Hepatocyte (in vitro differentiated cells): ENCODE measurements around the gene PANK3. TPM values are rescaled to one million over a fixed set of nuclear protein-coding genes. Genes with fewer than 3 reads are reported as not detected.

Experiments
- DNase-seq: peaks from one replicate; pipeline ENCODE4 v3.0.0-alpha.2; 2016; ENCODE audit warnings: low spot score
- H2AFZ ChIP-seq: fragments of 200-600 bp; sonication (generic); 2 replicates; pipeline ENCODE4 v1.6.0; 2016; ENCODE audit warnings: antibody characterized with exemption, mild to moderate bottlenecking
- H3K27ac ChIP-seq: fragments of 200-600 bp; sonication (generic); 2 replicates; pipeline ENCODE4 v1.5.1; 2016; ENCODE audit warnings: mild to moderate bottlenecking
- H3K27me3 ChIP-seq: fragments of 200-600 bp; sonication (generic); 2 replicates; pipeline ENCODE4 v1.6.1; 2016
- H3K36me3 ChIP-seq: fragments of 200-600 bp; sonication (generic); replicated peaks from 2 replicates; pipeline ENCODE4 v1.5.1; 2016; ENCODE audit warnings: low read depth; ENCODE audit not compliant: insufficient read depth
- H3K4me1 ChIP-seq: fragments of 200-600 bp; sonication (generic); 2 replicates; pipeline ENCODE4 v1.5.1; 2016; ENCODE audit warnings: mild to moderate bottlenecking, moderate library complexity; ENCODE audit not compliant: insufficient read depth
- H3K4me2 ChIP-seq: fragments of 200-600 bp; sonication (generic); 2 replicates; pipeline ENCODE4 v1.6.0; 2016
- H3K4me3 ChIP-seq: fragments of 200-600 bp; sonication (generic); 2 replicates; pipeline ENCODE4 v1.5.1; 2016; ENCODE audit warnings: mild to moderate bottlenecking
- H3K79me2 ChIP-seq: fragments of 200-600 bp; sonication (generic); 2 replicates; pipeline ENCODE4 v1.6.0; 2017; ENCODE audit warnings: mild to moderate bottlenecking
- H3K9me2 ChIP-seq: fragments of 200-600 bp; sonication (generic); replicated peaks from 2 replicates; pipeline ENCODE4 v1.6.0; 2017; ENCODE audit warnings: mild to moderate bottlenecking; ENCODE audit not compliant: insufficient read depth
- H3K9me3 ChIP-seq: fragments of 200-600 bp; sonication (generic); 2 replicates; pipeline ENCODE4 v1.5.1; 2016; ENCODE audit warnings: low read depth, mild to moderate bottlenecking
- H4K20me1 ChIP-seq: fragments of 200-600 bp; sonication (generic); 2 replicates; pipeline ENCODE4 v1.6.0; 2016; ENCODE audit warnings: mild to moderate bottlenecking; ENCODE audit not compliant: insufficient read depth, poor library complexity, severe bottlenecking
- CTCF ChIP-seq: fragments of 200-600 bp; sonication (generic); IDR thresholded peaks from 2 replicates; pipeline ENCODE4 v1.5.1; 2016; ENCODE audit warnings: antibody characterized with exemption, mild to moderate bottlenecking; ENCODE audit not compliant: poor library complexity
- EZH2 ChIP-seq: fragments of 200-600 bp; sonication (generic); IDR thresholded peaks from 2 replicates; pipeline ENCODE4 v1.6.1; 2016; ENCODE audit warnings: antibody characterized with exemption, mild to moderate bottlenecking, borderline replicate concordance
- EZH2phosphoT487 ChIP-seq: fragments of 200-600 bp; sonication (generic); IDR thresholded peaks from one replicate; pipeline ENCODE4 v1.6.1; 2018; ENCODE audit warnings: antibody characterized with exemption, mild to moderate bottlenecking, low read depth, moderate library complexity; ENCODE audit not compliant: unreplicated experiment, severe bottlenecking
- WGBS: methylation state at CpG from one replicate; pipeline ENCODE4 v1.1.6; 2016; ENCODE audit warnings: low lambda C conversion rate; ENCODE audit errors: missing lambda C conversion rate; 5-methylcytosine and 5-hydroxymethylcytosine counted together
- polyA plus RNA-seq: library from polyadenylated mRNA; unstranded; fragments of >200 nt; fragmentation: Nextera tagmentation; extraction: Ambion mirVana; gene quantifications from 2 replicates; pipeline ENCODE4 v1.2.1, GENCODE V29; 2016
- total RNA-seq: library from RNA; depleted of rRNA; stranded (reverse); fragments of >200 nt; gene quantifications from 2 replicates; pipeline ENCODE4 v1.2.3, GENCODE V29; 2014

The PANK3 gene
- total and polyA plus RNA-seq, 2 experiments from 2014 or later: 25.8 to 104 TPM

DNA sequence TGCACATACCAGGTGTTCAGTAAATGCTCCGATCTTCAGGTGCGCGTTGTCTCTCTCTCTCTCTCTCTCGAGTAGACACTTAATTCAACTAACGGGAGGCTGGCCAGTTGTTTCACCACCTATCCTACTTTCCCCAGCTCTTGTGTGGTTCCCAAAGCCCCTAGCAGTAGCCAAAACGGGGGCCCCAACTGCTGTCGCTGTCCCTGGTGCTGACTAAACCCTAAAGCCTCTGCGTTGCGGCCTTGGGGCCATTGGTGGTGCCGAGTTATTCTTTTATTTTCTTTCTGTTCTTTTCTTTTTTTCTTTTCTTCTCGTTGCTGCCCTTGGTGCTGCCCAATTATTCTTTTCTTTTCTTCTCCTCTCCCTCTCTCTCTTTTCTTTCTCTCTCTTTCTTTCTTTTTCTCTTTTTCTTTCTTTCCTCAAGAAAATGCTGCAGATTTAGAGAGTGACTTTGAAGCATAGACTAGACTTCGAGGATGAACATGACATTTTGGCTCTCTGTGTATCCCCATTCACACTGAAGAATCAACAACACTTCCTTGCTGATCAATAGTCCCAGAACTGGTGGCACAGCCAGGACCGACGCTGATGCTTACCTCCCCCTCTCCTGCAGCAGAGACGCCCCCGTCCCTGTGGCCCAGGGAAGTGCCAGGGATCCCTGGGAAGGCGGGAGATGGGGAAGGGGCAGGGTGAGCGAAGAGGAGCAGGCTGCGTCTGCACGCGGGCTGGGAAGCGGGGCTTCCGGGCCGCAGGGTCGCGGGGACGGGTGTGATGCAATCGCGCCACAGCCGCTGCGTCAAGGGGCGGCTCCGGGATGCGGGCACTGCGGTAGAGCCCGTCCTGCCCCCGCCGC is 50.4 kb downstream of the PANK3 start, which contains the start of gene FBLL1:
FBLL1 (plus strand) TSS at position 785 of the 853 bp plus-strand sequence. CDS start 200 bp downstream, outside the sequence.
- H3K27me3 ChIP-seq: peaks cover 19% of the 10 kb centered on the region
- no peaks in the 10 kb centered on the region for H3K4me1 ChIP-seq
- peak within 1 kb of the TSS; percentile 60 for H2AFZ ChIP-seq
- H3K79me2 ChIP-seq: no peaks in the 10 kb centered on the region
- H3K9me3 ChIP-seq: no peaks in the 10 kb centered on the region
- H4K20me1 ChIP-seq: no peaks in the 10 kb centered on the region
- TF ChIP-seq EZH2: no peak
- H3K27ac ChIP-seq: no peak within 1 kb of the TSS
- 24% methylated on average over 22 of the region's 38 CpGs for WGBS
- no peaks in the 10 kb centered on the region for H3K9me2 ChIP-seq
- H3K4me3 ChIP-seq: peak within 1 kb of the TSS; percentile 39
- peak; percentile 60 for DNase-seq
- H3K36me3 ChIP-seq: no peaks in the 10 kb centered on the region
- peak within 1 kb of the TSS; percentile 91 for H3K4me2 ChIP-seq

DNA sequence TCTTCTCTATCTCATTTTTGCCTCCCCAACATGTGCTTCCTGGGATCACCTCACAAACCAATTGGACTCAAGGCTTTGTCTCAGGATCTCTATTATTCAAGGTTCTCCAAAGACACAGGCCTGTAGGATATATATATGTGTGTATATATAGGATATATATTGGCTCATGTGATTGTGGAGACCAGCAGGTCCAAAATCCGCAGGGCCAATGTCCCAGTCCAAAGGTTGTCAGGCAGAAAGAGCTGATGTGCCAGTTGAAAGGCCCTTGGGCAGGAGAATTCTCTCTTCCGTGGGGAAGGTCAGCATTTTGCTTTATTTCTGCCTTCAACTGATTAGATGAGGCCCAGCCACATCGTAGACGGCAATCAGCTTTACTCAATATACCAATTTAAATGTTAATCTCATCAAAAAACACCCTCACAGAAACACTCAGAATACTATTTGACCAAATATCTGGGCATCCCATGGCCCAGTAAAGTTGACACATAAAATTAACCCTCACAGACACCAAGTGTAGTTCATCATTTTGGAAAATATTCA is 51.3 kb downstream of the PANK3 start:
- no peak for DNase-seq
- Histone ChIP-seq H3K79me2 (no peaks in the 10 kb centered on the region), H3K27me3 (peaks cover 19% of the 10 kb centered on the region), H3K9me3 (no peaks in the 10 kb centered on the region), H3K27ac (no peak overlapping the region), H3K4me3 (no peak overlapping the region), H3K36me3 (no peaks in the 10 kb centered on the region), H2AFZ (no peak overlapping the region), H3K4me2 (no peak overlapping the region), H4K20me1 (no peaks in the 10 kb centered on the region), H3K4me1 (no peaks in the 10 kb centered on the region), H3K9me2 (no peaks in the 10 kb centered on the region)
- WGBS: 92% methylated on average over 4 of the region's 4 CpGs
- TF ChIP-seq EZH2 (no peak), EZH2phosphoT487 (no peak), CTCF (no peak)

DNA sequence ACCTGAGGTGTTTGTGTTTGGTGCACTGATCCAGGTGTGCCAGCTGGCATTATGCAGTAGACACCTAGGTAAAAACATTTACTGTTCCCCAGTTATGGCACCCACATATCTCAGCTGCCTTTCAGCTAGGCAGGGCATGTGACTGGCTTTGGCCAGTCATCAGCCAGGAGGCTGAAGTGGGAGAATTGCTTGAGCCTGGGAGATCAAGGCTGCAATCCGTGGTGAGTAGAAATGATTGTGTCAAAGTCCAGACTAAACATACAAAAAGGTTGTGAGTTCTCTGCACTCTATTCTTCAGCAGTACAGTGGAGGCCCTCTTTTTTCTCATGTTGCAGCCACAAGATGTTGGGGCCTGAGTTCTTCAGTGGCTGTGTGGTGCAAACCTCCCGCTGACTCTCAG is 53.3 kb downstream of the PANK3 start:
- Histone ChIP-seq H3K4me3 (no peak overlapping the region), H3K4me2 (no peak overlapping the region), H3K4me1 (no peaks in the 10 kb centered on the region), H3K27ac (no peak overlapping the region), H3K36me3 (no peaks in the 10 kb centered on the region), H2AFZ (no peak overlapping the region), H3K9me2 (no peaks in the 10 kb centered on the region), H3K79me2 (no peaks in the 10 kb centered on the region), H4K20me1 (no peaks in the 10 kb centered on the region), H3K9me3 (no peaks in the 10 kb centered on the region), H3K27me3 (peaks cover 12% of the 10 kb centered on the region)
- peak; percentile 37 for DNase-seq
- WGBS: 79% methylated on average over 2 of the region's 2 CpGs
- no peak for TF ChIP-seq EZH2phosphoT487
- TF ChIP-seq CTCF: no peak
- no peak for TF ChIP-seq EZH2

DNA sequence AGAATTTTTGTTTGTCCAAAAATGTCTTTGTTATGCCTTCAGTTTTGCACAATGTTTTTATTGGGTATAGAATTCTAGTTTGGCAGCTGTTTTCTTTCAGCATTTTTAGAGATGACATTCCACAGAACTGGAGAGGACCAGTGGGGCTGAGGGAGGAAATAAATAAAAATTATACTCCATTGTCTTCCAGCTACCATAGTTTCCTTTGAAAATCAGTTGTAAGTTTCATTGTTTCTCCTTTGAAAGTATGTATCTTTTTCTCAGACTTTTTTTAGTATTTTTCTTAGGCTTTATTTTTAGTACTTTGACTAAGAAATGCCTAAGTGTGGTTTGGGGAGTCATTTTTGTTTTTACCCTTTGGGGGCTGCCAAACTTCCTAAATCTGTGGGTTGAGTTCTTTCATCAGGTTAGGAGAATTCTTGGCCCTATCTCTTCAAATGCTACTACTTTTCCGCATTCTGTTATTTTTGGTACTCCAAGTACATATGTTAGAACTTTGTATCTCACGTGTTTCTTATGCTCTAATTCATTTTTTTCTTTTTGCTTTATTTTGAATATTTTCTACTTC is 65.2 kb downstream of the PANK3 start:
- WGBS: 100% methylated on average over 2 of the region's 2 CpGs
- Histone ChIP-seq H2AFZ (no peak overlapping the region), H3K27ac (no peak overlapping the region), H3K9me2 (no peaks in the 10 kb centered on the region), H4K20me1 (no peaks in the 10 kb centered on the region), H3K79me2 (no peaks in the 10 kb centered on the region), H3K4me1 (no peaks in the 10 kb centered on the region), H3K4me3 (no peak overlapping the region), H3K4me2 (no peak overlapping the region), H3K27me3 (no peaks in the 10 kb centered on the region), H3K36me3 (peaks cover 11% of the 10 kb centered on the region), H3K9me3 (peaks cover 9% of the 10 kb centered on the region)
- TF ChIP-seq EZH2: no peak
- TF ChIP-seq EZH2phosphoT487: no peak
- no peak for TF ChIP-seq CTCF
- no peak for DNase-seq
